Measurements from ENCODE around the gene CAMK2A. TPM values are rescaled to one million over a fixed set of nuclear protein-coding genes. Genes with fewer than 3 reads are reported as not detected.

Gene CAMK2A
- total RNA-seq, 1 donor from 2014 or later: 1.5 TPM

DNA sequence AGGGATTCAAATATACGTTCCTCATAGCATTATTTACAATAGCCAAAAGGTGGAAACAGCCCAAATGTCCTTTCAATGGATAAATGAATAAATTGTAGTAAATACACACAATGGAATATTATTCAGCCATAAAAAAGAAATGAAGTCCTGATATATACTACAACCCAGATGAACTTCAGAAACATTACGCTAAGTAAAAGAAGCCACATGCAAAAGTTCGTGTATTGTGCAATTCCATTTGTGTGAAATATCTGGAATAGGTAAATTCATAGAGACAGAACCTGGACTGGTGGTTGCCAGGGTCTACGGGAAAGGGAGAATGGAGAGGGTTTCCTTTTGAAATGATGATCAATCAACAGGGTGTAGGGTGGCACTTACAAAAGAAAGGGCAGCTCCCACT lies 25.7 kb upstream of the CAMK2A start:
- H3K9me3 ChIP-seq: no peaks in the 10 kb centered on the region
- TF ChIP-seq, protein P1, sequence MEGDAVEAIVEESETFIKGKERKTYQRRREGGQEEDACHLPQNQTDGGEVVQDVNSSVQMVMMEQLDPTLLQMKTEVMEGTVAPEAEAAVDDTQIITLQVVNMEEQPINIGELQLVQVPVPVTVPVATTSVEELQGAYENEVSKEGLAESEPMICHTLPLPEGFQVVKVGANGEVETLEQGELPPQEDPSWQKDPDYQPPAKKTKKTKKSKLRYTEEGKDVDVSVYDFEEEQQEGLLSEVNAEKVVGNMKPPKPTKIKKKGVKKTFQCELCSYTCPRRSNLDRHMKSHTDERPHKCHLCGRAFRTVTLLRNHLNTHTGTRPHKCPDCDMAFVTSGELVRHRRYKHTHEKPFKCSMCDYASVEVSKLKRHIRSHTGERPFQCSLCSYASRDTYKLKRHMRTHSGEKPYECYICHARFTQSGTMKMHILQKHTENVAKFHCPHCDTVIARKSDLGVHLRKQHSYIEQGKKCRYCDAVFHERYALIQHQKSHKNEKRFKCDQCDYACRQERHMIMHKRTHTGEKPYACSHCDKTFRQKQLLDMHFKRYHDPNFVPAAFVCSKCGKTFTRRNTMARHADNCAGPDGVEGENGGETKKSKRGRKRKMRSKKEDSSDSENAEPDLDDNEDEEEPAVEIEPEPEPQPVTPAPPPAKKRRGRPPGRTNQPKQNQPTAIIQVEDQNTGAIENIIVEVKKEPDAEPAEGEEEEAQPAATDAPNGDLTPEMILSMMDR (IDR thresholded peaks at IDR 0.05): no peak

DNA sequence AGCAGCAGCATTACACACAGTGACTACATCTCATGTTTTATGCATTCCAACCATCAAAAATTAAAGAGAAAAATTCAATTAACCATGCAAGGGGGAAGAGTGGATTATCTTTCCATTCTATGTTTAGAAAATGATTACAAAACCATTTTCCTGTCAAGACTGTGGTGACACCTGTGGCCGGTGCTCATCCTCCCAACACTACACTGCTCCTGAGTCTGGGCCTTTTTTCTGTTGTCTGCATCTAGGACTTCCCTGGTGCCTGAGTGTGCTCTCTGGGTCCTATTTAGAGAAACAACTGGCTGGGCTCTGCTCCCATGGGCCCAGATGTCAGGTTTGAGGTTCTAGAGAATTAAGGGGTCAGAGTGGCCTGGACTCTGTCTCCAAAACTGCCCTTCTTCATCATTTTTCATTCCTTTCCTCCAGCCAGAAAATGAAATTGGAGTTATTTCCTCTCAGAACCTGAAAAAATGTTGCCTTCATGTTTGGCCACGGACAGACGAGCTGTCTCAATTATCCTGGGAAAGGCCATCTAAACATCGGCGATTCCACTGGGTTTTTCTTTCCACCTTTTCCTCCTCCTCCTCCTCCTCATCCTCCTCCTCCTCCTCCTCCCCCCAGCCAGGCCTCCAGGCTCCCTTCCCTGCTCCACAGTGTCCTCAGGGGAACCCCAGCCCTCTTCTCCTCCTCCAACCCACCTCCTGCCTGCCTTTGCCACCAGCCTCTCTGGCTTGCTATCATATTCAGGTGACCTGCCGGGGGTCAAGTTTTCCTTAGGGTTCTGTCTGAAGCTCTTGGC lies 24.5 kb upstream of the CAMK2A start:
- no peak overlapping the region for H3K27ac ChIP-seq
- DNase-seq: no peak
- H3K27me3 ChIP-seq: peaks cover 2% of the 10 kb centered on the region
- ATAC-seq: no peak
- H3K4me3 ChIP-seq: no peak overlapping the region
- intact Hi-C loops (cut with DNase I): no loop called here
- no peaks in the 10 kb centered on the region for H3K36me3 ChIP-seq
- no peaks in the 10 kb centered on the region for H3K9me3 ChIP-seq
- TF ChIP-seq, protein P1 (IDR thresholded peaks at IDR 0.05): no peak
- no peaks in the 10 kb centered on the region for H3K4me1 ChIP-seq

More for the DNA sequence above, 25.7 kb upstream of the CAMK2A start:
- Histone ChIP-seq H3K27ac (no peak overlapping the region), H3K27me3 (no peaks in the 10 kb centered on the region), H3K36me3 (no peaks in the 10 kb centered on the region), H3K4me1 (no peaks in the 10 kb centered on the region), H3K4me3 (no peak overlapping the region)
- no peak for ATAC-seq
- intact Hi-C loops (cut with DNase I): no loop called here
- DNase-seq: no peak

DNA sequence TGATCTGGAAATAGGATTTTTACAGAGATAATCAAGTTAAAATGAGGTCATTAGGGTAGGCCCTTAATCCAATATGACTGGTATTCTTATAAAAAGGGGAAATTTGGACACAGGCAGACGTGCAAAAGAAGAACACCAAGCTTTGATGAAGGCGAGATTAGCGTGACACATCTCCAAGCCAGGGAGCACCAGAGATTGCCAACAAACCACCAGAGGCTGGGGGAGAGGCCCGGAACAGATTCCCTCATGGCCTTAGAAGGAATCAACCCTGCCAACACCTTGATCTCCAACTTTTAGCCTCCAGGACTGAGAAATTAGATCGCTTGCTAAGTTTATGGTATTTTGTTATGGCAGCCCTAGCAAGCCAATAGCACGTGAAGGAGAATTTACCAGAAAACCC lies 23.9 kb upstream of the CAMK2A start:
- intact Hi-C loops (cut with DNase I): no loop called here
- no peaks in the 10 kb centered on the region for H3K9me3 ChIP-seq
- peaks cover 3% of the 10 kb centered on the region for H3K27me3 ChIP-seq
- ATAC-seq (no peak), DNase-seq (no peak)
- TF ChIP-seq, protein P1 (IDR thresholded peaks at IDR 0.05): no peak
- H3K36me3 ChIP-seq: no peaks in the 10 kb centered on the region
- no peaks in the 10 kb centered on the region for H3K4me1 ChIP-seq
- H3K4me3 ChIP-seq: no peak overlapping the region
- no peak overlapping the region for H3K27ac ChIP-seq

DNA sequence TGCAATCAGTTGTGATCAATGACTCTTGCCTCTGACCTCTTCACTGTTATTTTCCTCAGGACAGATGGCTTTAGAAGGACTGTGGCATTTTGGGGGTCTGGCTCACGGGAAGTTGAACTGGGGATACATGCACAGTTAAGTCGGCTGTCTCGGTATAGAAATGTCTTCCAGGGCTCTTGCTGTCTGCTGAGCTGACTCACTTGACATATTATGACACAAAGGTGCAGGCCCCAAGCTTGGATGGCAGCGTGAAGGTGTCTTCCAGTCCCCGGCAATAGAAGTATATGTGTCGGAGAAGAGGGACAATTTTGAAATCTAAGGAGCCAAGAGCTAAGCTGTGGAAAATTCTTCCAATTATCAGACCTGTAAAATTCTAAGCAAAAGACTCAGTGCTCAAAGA lies 22.9 kb upstream of the CAMK2A start:
- H3K27me3 ChIP-seq: peaks cover 3% of the 10 kb centered on the region
- no peaks in the 10 kb centered on the region for H3K9me3 ChIP-seq
- no peak overlapping the region for H3K4me3 ChIP-seq
- TF ChIP-seq, protein P1 (IDR thresholded peaks at IDR 0.05): no peak
- DNase-seq (no peak), ATAC-seq (no peak)
- H3K4me1 ChIP-seq: no peaks in the 10 kb centered on the region
- no peak overlapping the region for H3K27ac ChIP-seq
- no peaks in the 10 kb centered on the region for H3K36me3 ChIP-seq
- intact Hi-C loops (cut with DNase I): no loop called here

DNA sequence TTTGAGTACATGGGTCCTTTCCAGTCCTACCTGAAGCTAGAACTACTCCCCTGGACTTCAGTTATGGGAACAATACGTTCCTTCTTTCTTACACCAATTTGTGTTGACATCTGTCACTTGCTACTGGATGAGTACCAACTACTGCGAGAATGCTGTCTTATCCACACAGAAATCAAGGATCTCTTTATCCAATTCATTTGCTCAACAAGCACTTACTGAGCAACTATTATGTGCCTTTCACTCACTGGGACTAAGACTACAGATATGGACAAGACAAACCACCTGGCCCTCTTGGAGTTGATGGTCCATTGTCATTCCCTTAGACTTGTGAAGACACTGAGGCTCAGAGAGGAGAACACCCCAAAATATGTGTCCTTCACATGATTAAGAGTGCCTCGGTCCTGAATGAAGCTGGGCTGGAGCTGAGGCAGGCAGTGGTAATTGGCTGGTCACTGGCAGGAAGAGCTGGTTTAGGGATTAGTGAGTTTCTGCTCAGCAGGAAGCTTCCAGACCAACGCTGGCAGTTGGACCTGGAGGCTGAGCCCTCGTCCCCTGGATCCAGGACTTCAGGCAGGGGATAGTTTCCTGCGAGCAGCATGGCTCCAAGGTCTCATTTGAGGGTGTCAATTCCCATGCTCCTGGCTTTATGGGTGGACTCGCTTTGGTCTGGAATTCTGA lies 21.6 kb upstream of the CAMK2A start:
- no peak for DNase-seq
- no peaks in the 10 kb centered on the region for H3K36me3 ChIP-seq
- TF ChIP-seq, protein P1 (IDR thresholded peaks at IDR 0.05): no peak
- no peak overlapping the region for H3K4me3 ChIP-seq
- H3K27me3 ChIP-seq: peaks cover 3% of the 10 kb centered on the region
- ATAC-seq: no peak
- intact Hi-C loops (cut with DNase I): no loop called here
- H3K27ac ChIP-seq: no peak overlapping the region
- H3K9me3 ChIP-seq: no peaks in the 10 kb centered on the region
- H3K4me1 ChIP-seq: no peaks in the 10 kb centered on the region
